Mesothelial cell of epicardium (in vitro differentiated cells): Measurements from ENCODE around the gene LENG1. TPM values are rescaled to one million over a fixed set of nuclear protein-coding genes. Genes with fewer than 3 reads are reported as not detected.
"Not testable (repeated sequence)": the region's sequence is repeated elsewhere in the genome, so short reads cannot be mapped to it uniquely, and the experiment has no call there.

Experiments
- DNase-seq, 2 experiments: peaks; one replicate each; pipeline ENCODE4 v3.0.0; 2021; ENCODE audit warnings: low spot score in 2 of 2; ENCODE audit not compliant: unreplicated experiment in 2 of 2
- H3K27ac Mint-ChIP-seq: 2 replicates; pipeline ENCODE4 v1.8.0; 2021; ENCODE audit warnings: mixed read lengths
- H3K27me3 Mint-ChIP-seq: 2 replicates; pipeline ENCODE4 v1.8.0; 2021; ENCODE audit warnings: low read depth, mixed read lengths
- H3K36me3 Mint-ChIP-seq: 2 replicates; pipeline ENCODE4 v1.8.0; 2021; ENCODE audit warnings: mixed read lengths
- H3K4me1 Mint-ChIP-seq: 2 replicates; pipeline ENCODE4 v1.8.0; 2021; ENCODE audit warnings: mixed read lengths
- H3K4me3 Mint-ChIP-seq: 2 replicates; pipeline ENCODE4 v1.8.0; 2021; ENCODE audit warnings: mild to moderate bottlenecking, moderate library complexity, mixed read lengths
- H3K9me3 Mint-ChIP-seq: 2 replicates; pipeline ENCODE4 v1.8.0; 2021; ENCODE audit warnings: mixed read lengths
- CTCF ChIP-seq: fragments of 200-600 bp; sonication (generic); IDR thresholded peaks from one replicate; pipeline ENCODE4 v1.5.0; 2021; ENCODE audit warnings: antibody characterized with exemption; ENCODE audit not compliant: unreplicated experiment
- total RNA-seq: library from RNA; stranded (reverse); gene quantifications from 3 replicates; pipeline ENCODE4 v1.2.1, GENCODE V29; 2021

The LENG1 gene
- 5.7 to 6.4 TPM (median 5.8 TPM) in 3 replicates for total RNA-seq

- peaks cover 36% of the 10 kb centered on the region for H3K4me1 Mint-ChIP-seq
- peak; percentile 28 for TF ChIP-seq CTCF
- peak within 1 kb of the TSS; percentile 99 for H3K4me3 Mint-ChIP-seq
- H3K36me3 Mint-ChIP-seq: peaks cover 11% of the 10 kb centered on the region
- peak within 1 kb of the TSS; percentile 99 for H3K27ac Mint-ChIP-seq
- no peaks in the 10 kb centered on the region for H3K9me3 Mint-ChIP-seq
- DNase-seq: peak; percentile 97 to 98
- peaks cover 9% of the 10 kb centered on the region for H3K27me3 Mint-ChIP-seq
Measured at GRCh38 chr19:54159352-54160181, at the start of gene LENG1. Gene LENG1 (minus strand): TSS chr19:54159721. CDS start chr19:54159695, 26 bp downstream.

GRCh38 chr19:54208784-54209057, 49.2 kb upstream of the LENG1 start:
- H3K4me3 Mint-ChIP-seq: no peak overlapping the region
- H3K27ac Mint-ChIP-seq: peak overlapping the region; percentile 94
- DNase-seq: no peak

GRCh38 chr19:54207983-54208783, 48.7 kb upstream of the LENG1 start:
- Mint-ChIP-seq H3K36me3 (peaks cover 28% of the 10 kb centered on the region), H3K4me3 (no peak overlapping the region), H3K27me3 (no peaks in the 10 kb centered on the region), H3K27ac (peak overlapping the region; percentile 94), H3K9me3 (no peaks in the 10 kb centered on the region), H3K4me1 (peaks cover 61% of the 10 kb centered on the region)
- no peak for TF ChIP-seq CTCF
- DNase-seq: no peak

More at GRCh38 chr19:54208784-54209057, 49.2 kb upstream of the LENG1 start:
- peaks cover 26% of the 10 kb centered on the region for H3K36me3 Mint-ChIP-seq
- H3K27me3 Mint-ChIP-seq: no peaks in the 10 kb centered on the region
- peaks cover 56% of the 10 kb centered on the region for H3K4me1 Mint-ChIP-seq
- H3K9me3 Mint-ChIP-seq: no peaks in the 10 kb centered on the region
- TF ChIP-seq CTCF: no peak

- H3K9me3 Mint-ChIP-seq: no peaks in the 10 kb centered on the region
- TF ChIP-seq CTCF: no peak
- no peaks in the 10 kb centered on the region for H3K27me3 Mint-ChIP-seq
- H3K4me3 Mint-ChIP-seq: no peak overlapping the region
- peak overlapping the region; percentile 94 for H3K27ac Mint-ChIP-seq
- peaks cover 67% of the 10 kb centered on the region for H3K4me1 Mint-ChIP-seq
- H3K36me3 Mint-ChIP-seq: peaks cover 30% of the 10 kb centered on the region
- no peak for DNase-seq
Measured at GRCh38 chr19:54207676-54207982, 48.1 kb upstream of the LENG1 start.

GRCh38 chr19:54207193-54207592, 47.7 kb upstream of the LENG1 start:
- not testable (repeated sequence) for H3K27me3 Mint-ChIP-seq, H3K4me3 Mint-ChIP-seq, DNase-seq, H3K9me3 Mint-ChIP-seq
- Mint-ChIP-seq H3K36me3 (peaks cover 33% of the 10 kb centered on the region), H3K4me1 (peaks cover 71% of the 10 kb centered on the region), H3K27ac (peak overlapping the region; percentile 94)

GRCh38 chr19:54206831-54207177, 47.3 kb upstream of the LENG1 start:
- Mint-ChIP-seq H3K27me3 (no peaks in the 10 kb centered on the region), H3K4me3 (no peak overlapping the region), H3K9me3 (no peaks in the 10 kb centered on the region), H3K36me3 (peaks cover 33% of the 10 kb centered on the region), H3K27ac (no peak overlapping the region), H3K4me1 (peaks cover 75% of the 10 kb centered on the region)
- DNase-seq: no peak
- no peak for TF ChIP-seq CTCF
